Nephron (organoid): ENCODE data around the gene CACNA2D2.

Source experiments
- H3K27ac Mint-ChIP-seq, 3 experiments: 2 replicates each; pipeline ENCODE4 v1.8.0; 2020; ENCODE audit warnings: mixed read lengths in 3 of 3, mild to moderate bottlenecking in 2 of 3, moderate library complexity in 1 of 3
- H3K27me3 Mint-ChIP-seq: 2 replicates; pipeline ENCODE4 v1.8.0; 2021; ENCODE audit warnings: low read depth, mild to moderate bottlenecking, moderate library complexity, mixed read lengths
- H3K36me3 Mint-ChIP-seq: 2 replicates; pipeline ENCODE4 v1.8.0; 2020; ENCODE audit warnings: low read depth, mixed read lengths
- H3K4me1 Mint-ChIP-seq: 2 replicates; pipeline ENCODE4 v1.8.0; 2020; ENCODE audit warnings: mixed read lengths
- H3K4me3 Mint-ChIP-seq, 3 experiments: 2 replicates each; pipeline ENCODE4 v1.8.0; 2020; ENCODE audit warnings: mild to moderate bottlenecking in 3 of 3, mixed read lengths in 3 of 3, moderate library complexity in 2 of 3
- H3K9me3 Mint-ChIP-seq: 2 replicates; pipeline ENCODE4 v1.8.0; 2020; ENCODE audit warnings: mixed read lengths
- TF ChIP-seq, protein P1 (sequence below), 3 experiments: fragments of 200-600 bp; sonication (generic); IDR thresholded peaks; one replicate each; pipeline ENCODE4 v1.5.0; 2021; ENCODE audit warnings: antibody characterized with exemption in 3 of 3; ENCODE audit not compliant: unreplicated experiment in 3 of 3

Gene CACNA2D2

DNA sequence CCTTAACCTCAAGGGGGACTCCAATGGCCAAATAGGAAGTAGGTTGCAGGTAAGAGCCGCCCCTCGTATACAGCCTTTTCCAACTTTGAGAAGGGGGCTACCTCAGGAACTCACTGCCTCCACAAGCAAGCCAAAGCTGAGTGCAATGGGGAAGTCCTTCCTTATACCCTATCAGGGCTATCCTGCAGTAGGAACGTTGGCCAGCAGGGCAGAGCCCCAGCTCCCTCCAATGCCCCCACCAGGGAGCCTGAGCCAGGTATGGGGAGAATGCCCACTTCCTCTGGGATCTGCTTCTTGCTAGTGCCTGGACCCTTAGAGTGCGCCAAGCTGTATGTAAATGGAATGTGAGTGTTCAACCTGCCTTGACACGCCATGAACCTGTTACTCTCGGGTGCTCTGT lies 16.3 kb downstream of the CACNA2D2 start:
- peaks cover 19% of the 10 kb centered on the region for H3K27me3 Mint-ChIP-seq
- no peak overlapping the region for H3K4me3 Mint-ChIP-seq
- no peaks in the 10 kb centered on the region for H3K9me3 Mint-ChIP-seq
- no peak overlapping the region for H3K27ac Mint-ChIP-seq
- TF ChIP-seq, protein P1, sequence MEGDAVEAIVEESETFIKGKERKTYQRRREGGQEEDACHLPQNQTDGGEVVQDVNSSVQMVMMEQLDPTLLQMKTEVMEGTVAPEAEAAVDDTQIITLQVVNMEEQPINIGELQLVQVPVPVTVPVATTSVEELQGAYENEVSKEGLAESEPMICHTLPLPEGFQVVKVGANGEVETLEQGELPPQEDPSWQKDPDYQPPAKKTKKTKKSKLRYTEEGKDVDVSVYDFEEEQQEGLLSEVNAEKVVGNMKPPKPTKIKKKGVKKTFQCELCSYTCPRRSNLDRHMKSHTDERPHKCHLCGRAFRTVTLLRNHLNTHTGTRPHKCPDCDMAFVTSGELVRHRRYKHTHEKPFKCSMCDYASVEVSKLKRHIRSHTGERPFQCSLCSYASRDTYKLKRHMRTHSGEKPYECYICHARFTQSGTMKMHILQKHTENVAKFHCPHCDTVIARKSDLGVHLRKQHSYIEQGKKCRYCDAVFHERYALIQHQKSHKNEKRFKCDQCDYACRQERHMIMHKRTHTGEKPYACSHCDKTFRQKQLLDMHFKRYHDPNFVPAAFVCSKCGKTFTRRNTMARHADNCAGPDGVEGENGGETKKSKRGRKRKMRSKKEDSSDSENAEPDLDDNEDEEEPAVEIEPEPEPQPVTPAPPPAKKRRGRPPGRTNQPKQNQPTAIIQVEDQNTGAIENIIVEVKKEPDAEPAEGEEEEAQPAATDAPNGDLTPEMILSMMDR (IDR thresholded peaks at IDR 0.05; ENCODE audit: unreplicated experiment in 3 of 3), result no peak
- H3K4me1 Mint-ChIP-seq, result peaks cover 14% of the 10 kb centered on the region
- H3K36me3 Mint-ChIP-seq, result no peaks in the 10 kb centered on the region

DNA sequence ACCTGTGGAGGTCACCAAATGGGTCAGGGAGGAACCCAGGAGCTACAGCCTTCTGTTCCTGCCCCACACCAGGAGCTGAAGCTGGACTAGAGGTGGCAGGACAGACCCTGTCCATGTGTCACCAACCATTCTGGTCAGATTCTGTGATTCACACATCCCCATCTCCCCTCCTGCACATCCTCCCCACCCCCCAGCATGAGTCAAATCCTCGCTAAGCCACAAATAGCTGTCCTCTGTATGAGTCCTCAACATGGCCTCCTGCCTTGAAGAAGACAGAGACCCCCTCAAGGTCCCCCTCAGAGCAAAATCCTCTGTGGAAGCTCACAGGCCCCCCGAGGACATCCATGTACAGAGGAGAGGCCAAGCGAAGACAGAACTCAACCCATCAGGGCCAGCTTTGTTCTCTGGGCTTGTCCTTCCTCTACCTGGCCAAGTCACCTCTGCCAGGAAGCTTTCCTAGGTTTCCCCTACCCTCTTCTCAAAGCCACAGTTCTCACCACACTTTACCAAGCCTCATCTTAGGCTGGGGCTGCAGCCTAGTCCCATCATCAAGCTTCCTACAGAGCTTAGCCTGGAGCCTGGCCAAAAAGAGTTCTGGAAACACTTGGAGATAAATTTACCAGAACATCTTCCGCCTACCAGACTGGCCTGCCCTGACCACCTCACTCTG lies 17.1 kb downstream of the CACNA2D2 start:
- H3K36me3 Mint-ChIP-seq, result no peaks in the 10 kb centered on the region
- no peak overlapping the region for H3K27ac Mint-ChIP-seq
- TF ChIP-seq, protein P1 (IDR thresholded peaks at IDR 0.05; ENCODE audit: unreplicated experiment in 3 of 3), result no peak
- peaks cover 14% of the 10 kb centered on the region for H3K4me1 Mint-ChIP-seq
- H3K4me3 Mint-ChIP-seq, result no peak overlapping the region
- H3K27me3 Mint-ChIP-seq, result peaks cover 19% of the 10 kb centered on the region
- no peaks in the 10 kb centered on the region for H3K9me3 Mint-ChIP-seq

DNA sequence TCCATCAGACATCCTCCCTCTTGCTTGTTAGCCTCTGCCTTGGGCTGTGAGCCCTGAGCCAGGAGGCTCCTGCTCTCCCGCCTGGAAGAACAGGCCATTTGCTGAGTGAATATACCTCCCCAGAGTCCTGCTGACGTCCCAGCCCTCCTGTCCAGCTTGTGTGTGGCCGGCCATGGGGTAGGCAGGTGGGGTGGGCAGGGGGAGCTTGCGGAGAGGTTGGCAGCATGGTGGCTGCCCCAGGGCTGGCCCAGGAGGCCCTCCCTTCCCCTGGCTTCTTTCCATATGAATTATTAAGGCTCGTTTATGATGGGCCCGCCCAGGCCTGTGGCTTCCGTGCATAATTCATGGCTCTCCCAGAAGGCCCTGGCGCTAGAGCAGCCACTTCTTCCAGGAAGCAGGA lies 18.7 kb downstream of the CACNA2D2 start:
- no peak overlapping the region for H3K4me3 Mint-ChIP-seq
- no peaks in the 10 kb centered on the region for H3K9me3 Mint-ChIP-seq
- peaks cover 14% of the 10 kb centered on the region for H3K4me1 Mint-ChIP-seq
- H3K27ac Mint-ChIP-seq, result peak overlapping the region; percentile 51 to 77 (median 58)
- peaks cover 19% of the 10 kb centered on the region for H3K27me3 Mint-ChIP-seq
- TF ChIP-seq, protein P1 (IDR thresholded peaks at IDR 0.05; ENCODE audit: unreplicated experiment in 3 of 3), result no peak
- no peaks in the 10 kb centered on the region for H3K36me3 Mint-ChIP-seq

DNA sequence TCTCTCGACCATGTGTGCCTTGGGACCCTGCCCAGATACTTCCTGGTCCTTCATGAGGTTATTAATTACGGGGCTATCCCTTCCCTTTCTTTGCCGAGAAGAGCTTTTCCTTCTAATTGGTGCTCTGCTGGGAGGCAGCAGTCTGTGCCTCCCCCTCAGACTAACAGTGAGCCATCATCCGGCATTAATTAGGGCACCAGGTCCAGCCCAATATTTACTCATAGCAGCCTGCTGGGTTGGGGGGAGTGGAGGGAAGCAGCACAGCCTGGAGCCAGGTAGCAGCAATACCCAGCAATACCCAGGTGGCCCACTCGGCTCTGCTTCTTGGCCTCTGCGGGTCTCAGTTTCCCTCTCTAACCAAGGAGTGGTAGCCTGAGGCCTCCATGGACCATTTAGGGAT lies 20.1 kb downstream of the CACNA2D2 start:
- peaks cover 14% of the 10 kb centered on the region for H3K27me3 Mint-ChIP-seq
- H3K4me3 Mint-ChIP-seq, result no peak overlapping the region
- H3K36me3 Mint-ChIP-seq, result no peaks in the 10 kb centered on the region
- TF ChIP-seq, protein P1 (IDR thresholded peaks at IDR 0.05; ENCODE audit: unreplicated experiment in 3 of 3), result no peak
- peaks cover 14% of the 10 kb centered on the region for H3K4me1 Mint-ChIP-seq
- no peak overlapping the region for H3K27ac Mint-ChIP-seq
- H3K9me3 Mint-ChIP-seq, result no peaks in the 10 kb centered on the region

DNA sequence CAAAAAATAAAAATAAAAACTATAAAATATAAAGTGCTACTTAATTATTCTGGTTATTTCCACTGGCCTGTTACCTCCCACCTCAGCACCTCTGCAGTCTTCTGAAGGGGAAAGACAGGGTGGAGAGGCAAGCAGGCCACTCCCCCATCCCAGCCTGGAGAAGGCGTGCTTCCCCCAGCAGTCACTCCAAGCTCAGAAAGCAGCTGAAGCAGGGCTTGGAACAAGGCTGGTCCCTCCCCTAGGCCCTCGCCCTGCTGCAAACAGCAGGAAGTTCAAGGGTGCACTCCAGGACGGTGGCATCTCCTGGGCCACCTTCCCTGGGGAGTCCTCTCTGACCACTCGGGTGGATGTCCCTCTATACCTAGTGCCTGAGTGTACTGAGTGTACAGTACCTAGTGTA lies 21.4 kb downstream of the CACNA2D2 start:
- Mint-ChIP-seq H3K27ac (no peak overlapping the region), H3K4me1 (peaks cover 14% of the 10 kb centered on the region), H3K9me3 (no peaks in the 10 kb centered on the region), H3K36me3 (no peaks in the 10 kb centered on the region), H3K27me3 (peaks cover 10% of the 10 kb centered on the region), H3K4me3 (no peak overlapping the region)
- TF ChIP-seq, protein P1 (IDR thresholded peaks at IDR 0.05; ENCODE audit: unreplicated experiment in 3 of 3), result no peak

DNA sequence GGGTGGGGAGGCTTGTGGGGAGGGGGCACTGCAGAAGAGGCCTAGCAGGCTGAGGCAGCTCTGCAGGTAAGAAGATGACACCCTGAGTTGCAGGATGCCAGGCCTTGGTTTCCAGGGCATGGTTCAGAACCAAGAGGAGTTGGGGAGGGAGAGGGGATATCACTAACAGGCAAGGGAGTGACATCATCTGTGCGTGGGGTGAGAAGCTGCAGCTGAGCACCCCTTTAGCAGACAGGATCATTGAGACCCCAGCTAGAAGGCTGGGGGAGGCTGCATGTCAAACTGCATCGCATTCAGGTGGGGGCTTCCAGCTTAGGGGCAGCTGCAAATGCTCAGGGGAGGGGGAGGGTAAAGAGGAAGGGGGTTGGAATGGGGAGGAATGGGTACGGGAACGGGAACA lies 23.0 kb downstream of the CACNA2D2 start:
- Mint-ChIP-seq H3K27me3 (peaks cover 6% of the 10 kb centered on the region), H3K4me1 (peaks cover 14% of the 10 kb centered on the region), H3K27ac (no peak overlapping the region), H3K4me3 (no peak overlapping the region), H3K9me3 (no peaks in the 10 kb centered on the region), H3K36me3 (no peaks in the 10 kb centered on the region)
- TF ChIP-seq, protein P1 (IDR thresholded peaks at IDR 0.05; ENCODE audit: unreplicated experiment in 3 of 3), result no peak
